Keratinocyte (primary cell): ENCODE measurements around the gene BATF3.

Experiments used
- CTCF ChIP-seq, 3 experiments: IDR thresholded peaks in 1 of 3; conservative IDR thresholded peaks in 1 of 3; optimal IDR thresholded peaks in 1 of 3; 2 replicates in 2 of 3; 3 replicates in 1 of 3; pipeline versions ENCODE3 to v1.5.1; 2011; ENCODE audit warnings: low read length in 3 of 3, mild to moderate bottlenecking in 3 of 3, moderate library complexity in 2 of 3, control low read depth in 1 of 3, inconsistent platforms in 1 of 3; ENCODE audit not compliant: insufficient read depth in 2 of 3; ENCODE audit errors: extremely low read depth in 1 of 3
- EZH2 ChIP-seq: IDR thresholded peaks from one replicate; pipeline ENCODE4 v1.6.1; 2012; ENCODE audit warnings: inconsistent platforms, mild to moderate bottlenecking, low read length, moderate library complexity

GRCh38 chr1:212727386-212728181 is 27.9 kb upstream of the BATF3 start:
- TF ChIP-seq EZH2 (no peak), CTCF (optimal IDR thresholded peaks at IDR 0.05 in 1 of 3, IDR thresholded peaks at IDR 0.05 in 1 of 3, conservative IDR thresholded peaks at IDR 0.05 in 1 of 3; ENCODE audit: extremely low read depth in 1 of 3, insufficient read depth in 2 of 3, low read length in 3 of 3) (no peak)
